ENCODE results near the gene CORO2A. TPM values are rescaled to one million over a fixed set of nuclear protein-coding genes. Genes with fewer than 3 reads are reported as not detected.

Gene CORO2A
- total RNA-seq, 1 donor from 2014 or later = 0.78 TPM

DNA sequence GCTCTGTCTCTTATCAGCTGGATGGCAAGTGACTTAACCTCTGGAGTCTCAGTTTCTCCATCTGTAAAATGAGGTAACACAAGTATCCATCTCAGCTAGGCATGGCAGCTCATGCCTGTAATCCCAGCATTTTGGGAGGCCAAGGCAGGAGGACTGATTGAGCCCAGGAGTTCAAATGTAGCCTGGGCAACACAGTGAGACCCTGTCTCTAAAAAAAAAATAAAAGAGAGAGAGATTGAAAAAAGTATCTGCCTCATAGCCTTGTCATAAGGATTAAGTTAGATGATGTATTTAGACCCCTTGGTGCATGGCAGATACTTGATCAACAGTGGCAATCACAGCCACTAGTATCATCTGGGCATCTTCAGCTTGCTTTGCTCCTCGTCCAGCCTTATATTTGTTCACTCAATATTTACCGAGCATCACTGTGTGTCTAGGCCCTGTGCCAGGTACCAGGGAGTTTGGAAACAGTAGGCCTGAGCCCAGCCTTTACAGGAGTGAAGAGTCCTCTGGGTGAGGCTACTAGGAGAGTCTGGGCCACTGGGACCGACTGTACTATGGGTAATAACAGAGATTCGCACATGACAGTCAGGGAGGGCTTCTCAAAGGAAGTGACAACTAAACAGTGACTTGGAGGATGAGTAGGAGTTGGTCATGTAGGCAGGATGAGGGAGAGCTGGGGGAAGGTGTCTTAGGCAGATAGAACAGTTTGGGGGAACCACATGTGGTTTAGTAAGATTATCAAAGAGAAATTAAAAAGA is 34.2 kb downstream of the CORO2A start:
- ATAC-seq (ENCODE audit: low read depth) = no peak
- POLR2A ChIA-PET = no interaction called here
- DNase-seq = no peak
- Mint-ChIP-seq H3K4me3 (no peak overlapping the region), H3K4me1 (no peaks in the 10 kb centered on the region), H3K9me3 (no peaks in the 10 kb centered on the region), H3K27me3 (no peaks in the 10 kb centered on the region), H3K36me3 (ENCODE audit: low read depth) (no peaks in the 10 kb centered on the region), H3K27ac (no peak overlapping the region)
- CTCF ChIA-PET = no interaction called here
- intact Hi-C loops (cut with micrococcal nuclease) = no loop called here
- TF ChIP-seq, protein P1, sequence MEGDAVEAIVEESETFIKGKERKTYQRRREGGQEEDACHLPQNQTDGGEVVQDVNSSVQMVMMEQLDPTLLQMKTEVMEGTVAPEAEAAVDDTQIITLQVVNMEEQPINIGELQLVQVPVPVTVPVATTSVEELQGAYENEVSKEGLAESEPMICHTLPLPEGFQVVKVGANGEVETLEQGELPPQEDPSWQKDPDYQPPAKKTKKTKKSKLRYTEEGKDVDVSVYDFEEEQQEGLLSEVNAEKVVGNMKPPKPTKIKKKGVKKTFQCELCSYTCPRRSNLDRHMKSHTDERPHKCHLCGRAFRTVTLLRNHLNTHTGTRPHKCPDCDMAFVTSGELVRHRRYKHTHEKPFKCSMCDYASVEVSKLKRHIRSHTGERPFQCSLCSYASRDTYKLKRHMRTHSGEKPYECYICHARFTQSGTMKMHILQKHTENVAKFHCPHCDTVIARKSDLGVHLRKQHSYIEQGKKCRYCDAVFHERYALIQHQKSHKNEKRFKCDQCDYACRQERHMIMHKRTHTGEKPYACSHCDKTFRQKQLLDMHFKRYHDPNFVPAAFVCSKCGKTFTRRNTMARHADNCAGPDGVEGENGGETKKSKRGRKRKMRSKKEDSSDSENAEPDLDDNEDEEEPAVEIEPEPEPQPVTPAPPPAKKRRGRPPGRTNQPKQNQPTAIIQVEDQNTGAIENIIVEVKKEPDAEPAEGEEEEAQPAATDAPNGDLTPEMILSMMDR (IDR thresholded peaks at IDR 0.05) = no peak

DNA sequence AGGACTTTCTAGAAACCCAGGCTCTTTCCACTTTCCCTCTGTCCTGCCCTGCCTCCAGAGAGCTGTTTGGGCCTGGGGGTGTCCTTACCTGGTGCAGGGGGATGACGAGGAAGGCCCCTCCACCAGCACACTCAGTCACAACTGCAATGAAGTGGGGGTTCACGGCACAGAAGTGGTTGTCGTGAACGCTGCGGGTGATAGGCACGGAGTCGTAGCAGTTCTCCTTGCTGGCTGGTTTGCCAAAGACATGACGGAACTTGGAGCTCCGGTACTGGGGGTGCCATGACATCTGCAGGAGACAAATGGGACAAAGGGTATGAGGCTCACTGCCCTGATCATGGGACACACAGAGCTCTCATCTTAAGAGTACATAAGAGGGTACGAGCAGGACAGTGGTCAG is 35.1 kb downstream of the CORO2A start:
- Mint-ChIP-seq H3K27me3 (no peaks in the 10 kb centered on the region), H3K9me3 (no peaks in the 10 kb centered on the region), H3K36me3 (ENCODE audit: low read depth) (no peaks in the 10 kb centered on the region), H3K4me1 (no peaks in the 10 kb centered on the region), H3K27ac (no peak overlapping the region), H3K4me3 (no peak overlapping the region)
- CTCF ChIA-PET = no interaction called here
- intact Hi-C loops (cut with micrococcal nuclease) = no loop called here
- DNase-seq = no peak
- ATAC-seq (ENCODE audit: low read depth) = no peak
- POLR2A ChIA-PET = no interaction called here
- TF ChIP-seq, protein P1 (IDR thresholded peaks at IDR 0.05) = no peak

DNA sequence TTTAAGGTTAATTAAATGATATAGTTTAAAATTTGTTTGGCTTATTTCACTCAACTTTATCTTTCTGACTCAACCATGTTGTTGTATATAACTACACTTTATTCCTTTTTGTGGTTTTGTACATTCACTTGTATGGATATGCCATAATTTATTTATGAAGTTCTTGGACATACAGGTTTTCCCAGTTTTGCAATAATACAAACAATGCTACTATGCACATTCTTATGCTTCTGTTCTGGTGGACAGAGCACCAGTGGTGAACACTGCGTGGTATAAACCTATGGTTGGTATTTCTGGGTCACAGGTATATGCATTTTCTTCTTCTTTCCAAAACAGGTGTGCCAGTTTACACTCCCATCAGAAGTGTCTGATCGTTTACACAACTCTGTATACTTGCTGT is 37.8 kb downstream of the CORO2A start:
- TF ChIP-seq, protein P1 (IDR thresholded peaks at IDR 0.05) = no peak
- DNase-seq = no peak
- CTCF ChIA-PET = no interaction called here
- H3K27me3 Mint-ChIP-seq = no peaks in the 10 kb centered on the region
- H3K27ac Mint-ChIP-seq = no peak overlapping the region
- no peaks in the 10 kb centered on the region for H3K36me3 Mint-ChIP-seq (ENCODE audit: low read depth)
- POLR2A ChIA-PET = no interaction called here
- H3K4me3 Mint-ChIP-seq = no peak overlapping the region
- intact Hi-C loops (cut with micrococcal nuclease) = no loop called here
- no peaks in the 10 kb centered on the region for H3K9me3 Mint-ChIP-seq
- ATAC-seq (ENCODE audit: low read depth) = no peak
- no peaks in the 10 kb centered on the region for H3K4me1 Mint-ChIP-seq

DNA sequence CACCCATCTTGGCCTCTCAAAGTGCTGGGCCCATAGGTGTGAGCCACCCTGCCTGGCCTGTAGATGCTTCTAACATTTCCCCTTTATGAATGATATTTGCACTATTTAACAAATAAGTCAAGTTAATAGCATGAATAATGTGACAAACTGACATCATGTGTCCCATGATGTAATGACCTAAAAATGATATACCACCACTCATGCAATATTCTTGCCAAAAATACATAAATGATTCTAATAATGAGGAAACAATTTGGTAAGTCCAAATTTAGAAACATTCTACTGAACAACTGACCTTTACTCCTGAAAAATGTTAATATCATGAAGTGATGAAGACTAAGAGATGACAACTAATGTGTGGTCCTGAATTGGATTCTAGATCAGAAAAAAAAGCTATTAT is 39.9 kb downstream of the CORO2A start:
- POLR2A ChIA-PET = interaction anchor here (0.6 kb wide), 1 partner anchor 50 kb away, joined by 5 read pairs; no protein-coding TSS in a partner anchor
- CTCF ChIA-PET = no interaction called here
- no peaks in the 10 kb centered on the region for H3K9me3 Mint-ChIP-seq

DNA sequence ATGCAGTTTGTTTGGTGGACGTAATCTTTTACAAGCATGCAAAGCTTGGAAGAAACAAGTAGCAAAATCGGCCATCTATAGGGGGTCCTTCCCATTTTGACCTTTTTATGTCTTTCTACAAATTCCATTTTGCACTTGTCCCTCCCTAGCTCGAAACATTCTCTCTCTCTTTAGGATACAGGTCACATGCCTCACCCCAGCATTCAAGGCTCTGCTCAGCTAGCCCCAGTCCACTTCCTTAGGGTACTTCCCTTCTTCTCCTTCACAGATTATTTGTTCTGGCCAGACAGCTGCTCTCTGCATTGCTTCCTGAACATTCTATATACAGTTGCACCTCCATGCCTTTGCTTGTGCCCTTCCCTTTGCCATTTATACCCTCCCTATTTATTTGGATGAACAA is 41.7 kb downstream of the CORO2A start:
- TF ChIP-seq, protein P1 (IDR thresholded peaks at IDR 0.05) = no peak
- ChIA-PET POLR2A (no interaction called here), CTCF (no interaction called here)
- no peak overlapping the region for H3K27ac Mint-ChIP-seq
- H3K27me3 Mint-ChIP-seq = no peaks in the 10 kb centered on the region
- H3K36me3 Mint-ChIP-seq (ENCODE audit: low read depth) = no peaks in the 10 kb centered on the region
- peaks cover 8% of the 10 kb centered on the region for H3K4me1 Mint-ChIP-seq
- ATAC-seq (ENCODE audit: low read depth) (no peak), DNase-seq (no peak)
- intact Hi-C loops (cut with micrococcal nuclease) = no loop called here
- H3K4me3 Mint-ChIP-seq = no peak overlapping the region
- H3K9me3 Mint-ChIP-seq = no peaks in the 10 kb centered on the region

More for the DNA sequence above, 39.9 kb downstream of the CORO2A start:
- H3K27me3 Mint-ChIP-seq = no peaks in the 10 kb centered on the region
- ATAC-seq (ENCODE audit: low read depth) (no peak), DNase-seq (no peak)
- intact Hi-C loops (cut with micrococcal nuclease) = no loop called here
- H3K4me3 Mint-ChIP-seq = no peak overlapping the region
- no peak overlapping the region for H3K27ac Mint-ChIP-seq
- TF ChIP-seq, protein P1 (IDR thresholded peaks at IDR 0.05) = no peak
- H3K36me3 Mint-ChIP-seq (ENCODE audit: low read depth) = no peaks in the 10 kb centered on the region
- H3K4me1 Mint-ChIP-seq = no peaks in the 10 kb centered on the region

All from activated B cell treated with CpG ODN at 0.5 μM for 24 hours (primary cell).